Measurements from ENCODE around the gene PINK1.

The PINK1 gene

GRCh38 chr1:20682571-20683236, 49.4 kb downstream of the PINK1 start:
- no peak for DNase-seq (ENCODE audit: low spot score)
- no peak for TF ChIP-seq CTCF (IDR thresholded peaks at IDR 0.05; ENCODE audit: extremely low read depth, missing control alignments)

GRCh38 chr1:20683614-20684013, 50.4 kb downstream of the PINK1 start:
- no peak for TF ChIP-seq CTCF (IDR thresholded peaks at IDR 0.05; ENCODE audit: extremely low read depth, missing control alignments)
- DNase-seq (ENCODE audit: low spot score), result no peak

GRCh38 chr1:20684050-20684620, 50.9 kb downstream of the PINK1 start:
- TF ChIP-seq CTCF (IDR thresholded peaks at IDR 0.05; ENCODE audit: extremely low read depth, missing control alignments), result no peak
- DNase-seq (ENCODE audit: low spot score), result no peak

GRCh38 chr1:20684651-20685050, 51.4 kb downstream of the PINK1 start:
- DNase-seq (ENCODE audit: low spot score), result no peak
- no peak for TF ChIP-seq CTCF (IDR thresholded peaks at IDR 0.05; ENCODE audit: extremely low read depth, missing control alignments)

- TF ChIP-seq CTCF (IDR thresholded peaks at IDR 0.05; ENCODE audit: extremely low read depth, missing control alignments), result no peak
- no peak for DNase-seq (ENCODE audit: low spot score)
Observed at GRCh38 chr1:20685099-20685662, 51.9 kb downstream of the PINK1 start.

- no peak for TF ChIP-seq CTCF (IDR thresholded peaks at IDR 0.05; ENCODE audit: extremely low read depth, missing control alignments)
- DNase-seq (ENCODE audit: low spot score), result no peak
Observed at GRCh38 chr1:20685741-20686140, 52.5 kb downstream of the PINK1 start.

- no peak for TF ChIP-seq CTCF (IDR thresholded peaks at IDR 0.05; ENCODE audit: extremely low read depth, missing control alignments)
Observed at GRCh38 chr1:20686883-20687725, 53.8 kb downstream of the PINK1 start.

More at GRCh38 chr1:20686883-20687725, 53.8 kb downstream of the PINK1 start:
- no peak for DNase-seq (ENCODE audit: low spot score)
